Lower leg skin (tissue), 4 donors: Measurements from ENCODE around the gene SSTR4. TPM values are rescaled to one million over a fixed set of nuclear protein-coding genes. Genes with fewer than 3 reads are reported as not detected.
A peak's percentile ranks its signal among the peaks of the same experiment; 100 is the strongest.

Source experiments
- DNase-seq, 2 donors: peaks; one replicate each; pipeline ENCODE4 v3.0.0-alpha.2; 2019; ENCODE audit warnings: low spot score in 2 of 2
- H3K4me3 ChIP-seq: fragments of 200-600 bp; sonication (generic); 2 replicates; pipeline ENCODE4 v1.5.1; 2017; ENCODE audit warnings: mild to moderate bottlenecking, low read depth; ENCODE audit not compliant: poor library complexity, severe bottlenecking
- CTCF ChIP-seq, 3 donors: fragments of 450-650 bp; IDR thresholded peaks; one replicate each; pipeline ENCODE4 v1.5.1; 2016; ENCODE audit warnings: antibody characterized with exemption in 3 of 3, mild to moderate bottlenecking in 3 of 3, moderate library complexity in 2 of 3
- POLR2A ChIP-seq, 2 donors: fragments of 450-650 bp; IDR thresholded peaks; one replicate each; pipeline ENCODE4 v1.6.1; 2016 to 2017; ENCODE audit warnings: antibody characterized with exemption in 2 of 2, mild to moderate bottlenecking in 1 of 2, moderate library complexity in 1 of 2
- WGBS, 2 donors: methylation state at CpG; one replicate each; pipeline ENCODE4 v1.1.5; 2018; 5-methylcytosine and 5-hydroxymethylcytosine counted together
- intact Hi-C: fragments of 100-400 bp; cut with DNase I; formaldehyde crosslinking; loops from one replicate; pipeline ENCODE4 v1.15.0; 2023; ENCODE audit warnings: low total_unique reads
- total RNA-seq, 4 donors: library from RNA; depleted of rRNA; stranded (reverse); fragments of >200 nt; gene quantifications; one replicate each; pipeline ENCODE4 v1.1.0, GENCODE V29; 2016

SSTR4 gene
- total RNA-seq, 4 donors from 2014 or later = not detected

- peak; percentile 43 to 92 for DNase-seq
- 1% methylated on average over 21 to 47 of the region's 48 CpGs for WGBS, 2 donors
- no peak for TF ChIP-seq CTCF (IDR thresholded peaks at IDR 0.05)
- TF ChIP-seq POLR2A (IDR thresholded peaks at IDR 0.05) = no peak
- intact Hi-C loops = loop anchor here (2.0 to 10.0 kb wide), 3 partner anchors 105 to 285 kb away; no protein-coding TSS in a partner anchor
- H3K4me3 ChIP-seq = peak overlapping the region; percentile 41
Measured at GRCh38 chr20:23050076-23050838, 15.1 kb downstream of the SSTR4 start.

DNA sequence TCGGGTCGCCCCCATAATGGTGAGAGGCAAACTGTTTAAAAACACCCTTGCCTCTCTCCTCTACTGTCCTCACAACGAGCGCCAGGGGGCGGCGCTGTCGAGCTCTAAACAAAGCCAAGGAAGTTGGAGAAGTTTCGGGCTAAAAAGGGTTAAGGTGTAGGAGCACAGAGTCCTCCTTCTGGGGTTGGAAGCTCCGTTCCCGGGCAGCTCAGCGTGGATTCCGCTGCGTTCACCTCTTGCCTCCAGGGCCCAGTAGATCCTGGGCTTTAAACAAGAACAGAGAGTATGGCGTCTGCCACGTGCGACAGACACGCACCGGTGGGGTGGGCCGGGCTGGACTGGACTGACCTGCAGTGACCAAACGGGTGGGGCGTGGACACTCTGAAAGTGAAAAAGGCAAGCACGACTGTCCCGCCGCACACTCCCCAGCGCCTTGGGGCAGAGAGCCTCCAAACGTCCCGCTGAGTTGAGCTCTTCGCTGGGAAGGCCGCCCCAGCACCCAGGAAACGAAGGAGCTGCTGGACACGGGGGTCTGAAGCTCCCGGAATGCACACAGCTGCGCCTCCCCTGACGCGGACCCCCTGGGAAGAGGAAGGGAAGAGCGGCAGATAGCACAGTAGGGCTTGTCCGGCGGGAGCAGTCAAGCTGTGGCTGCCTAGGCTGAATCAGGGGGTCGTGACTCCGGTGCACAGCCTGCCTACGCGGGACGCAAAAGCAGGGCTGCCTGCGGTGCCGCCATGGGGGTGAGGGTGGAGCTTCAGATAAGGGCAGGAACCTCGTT is 15.9 kb downstream of the SSTR4 start:
- WGBS, 2 donors = 10 to 23% methylated on average over 29 to 46 of the region's 46 CpGs
- TF ChIP-seq CTCF (IDR thresholded peaks at IDR 0.05) (no peak), POLR2A (IDR thresholded peaks at IDR 0.05) (no peak)
- peak; percentile 84 to 96 for DNase-seq
- intact Hi-C loops = loop anchor here (2.0 to 10.0 kb wide), 3 partner anchors 104 to 284 kb away; no protein-coding TSS in a partner anchor
- H3K4me3 ChIP-seq = peak overlapping the region; percentile 31

GRCh38 chr20:23052904-23053303 is 17.8 kb downstream of the SSTR4 start:
- 91 to 96% methylated on average over 5 of the region's 5 CpGs for WGBS, 2 donors

GRCh38 chr20:23058240-23058639 is 23.1 kb downstream of the SSTR4 start:
- WGBS, 2 donors = 68 to 70% methylated on average over 1 of the region's 1 CpG
- no peak overlapping the region for H3K4me3 ChIP-seq
- intact Hi-C loops = loop anchor here (10.0 kb wide), 2 partner anchors 97 to 277 kb away; no protein-coding TSS in a partner anchor
- DNase-seq = no peak
- TF ChIP-seq POLR2A (IDR thresholded peaks at IDR 0.05) = no peak
- no peak for TF ChIP-seq CTCF (IDR thresholded peaks at IDR 0.05)

More at GRCh38 chr20:23052904-23053303, 17.8 kb downstream of the SSTR4 start:
- no peak overlapping the region for H3K4me3 ChIP-seq
- TF ChIP-seq CTCF (IDR thresholded peaks at IDR 0.05) = no peak
- TF ChIP-seq POLR2A (IDR thresholded peaks at IDR 0.05) = no peak
- intact Hi-C loops = loop anchor here (10.0 kb wide), 2 partner anchors 102 to 282 kb away; no protein-coding TSS in a partner anchor
- DNase-seq = no peak

DNA sequence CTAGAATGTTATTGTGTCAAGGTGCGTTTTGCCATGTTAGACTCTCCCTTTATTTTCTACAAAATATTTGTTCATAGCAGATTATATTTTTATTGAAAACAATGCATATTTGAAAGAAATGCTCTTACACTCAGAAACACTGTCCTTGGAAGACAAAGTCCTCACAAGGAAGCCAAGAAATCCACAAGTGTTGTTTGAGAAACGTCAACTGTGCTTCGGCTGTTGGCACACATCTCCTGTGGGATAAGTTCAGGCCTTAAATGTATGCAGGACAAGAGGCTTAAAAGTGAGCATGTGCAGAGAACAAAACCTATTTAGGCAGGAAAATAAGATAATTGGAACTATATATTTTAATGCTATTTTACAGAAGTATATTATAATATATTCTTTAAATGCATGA is 23.9 kb downstream of the SSTR4 start:
- WGBS, 2 donors = 82 to 89% methylated on average over 3 of the region's 3 CpGs
- no peak overlapping the region for H3K4me3 ChIP-seq
- TF ChIP-seq POLR2A (IDR thresholded peaks at IDR 0.05) = no peak
- TF ChIP-seq CTCF (IDR thresholded peaks at IDR 0.05) = no peak
- intact Hi-C loops = loop anchor here (10.0 kb wide), 2 partner anchors 96 to 276 kb away; no protein-coding TSS in a partner anchor
- no peak for DNase-seq
